HepG2 (cell line): ENCODE measurements around the gene AJUBA. TPM values are rescaled to one million over a fixed set of nuclear protein-coding genes. Genes with fewer than 3 reads are reported as not detected.

Source experiments
- KLF6 ChIP-seq: IDR thresholded peaks from 2 replicates; pipeline ENCODE4 v1.8.0; 2016; ENCODE audit warnings: missing biosample characterization, missing genetic modification reagents
- SMARCC2 ChIP-seq: fragments of 450-650 bp; IDR thresholded peaks from 2 replicates; pipeline ENCODE4 v1.6.1; 2017; ENCODE audit warnings: antibody characterized with exemption, mild to moderate bottlenecking
- SOX13 ChIP-seq, 3 experiments: fragments of 450-650 bp in 1 of 3; sonication (generic) in 1 of 3; formaldehyde crosslinking in 1 of 3; IDR thresholded peaks in 2 of 3; conservative IDR thresholded peaks in 1 of 3; 2 replicates each; pipeline versions ENCODE4 v1.5.0 to v1.6.1; 2016 to 2020; ENCODE audit warnings: antibody characterized with exemption in 1 of 3, mild to moderate bottlenecking in 1 of 3, missing compliant biosample characterization in 1 of 3, missing genetic modification reagents in 1 of 3, moderate library complexity in 1 of 3
- ZNF652 ChIP-seq: IDR thresholded peaks from 2 replicates; pipeline ENCODE4 v1.6.1; 2016; ENCODE audit warnings: low read depth, borderline replicate concordance
- polyA plus RNA-seq, 8 experiments: library from polyadenylated mRNA; depleted of rRNA in 3 of 8; stranded (reverse) in 7 of 8; unstranded in 1 of 8; fragments of >200 nt; fragmentation: Illumina TruSeq in 4 of 8; extraction: Trizol in 4 of 8; gene quantifications; 2 replicates each; pipeline versions ENCODE4 v1.2.1 to v1.2.3, GENCODE V29; 2011 to 2016; ENCODE audit warnings: low read depth in 4 of 8, missing spikeins in 1 of 8, mixed read lengths in 1 of 8; ENCODE audit not compliant: insufficient read depth in 1 of 8
- total RNA-seq, 5 experiments: library from RNA; depleted of rRNA; stranded (reverse); fragments of >200 nt; fragmentation: Illumina TruSeq; extraction: Trizol; gene quantifications; 2 replicates each; pipeline ENCODE4 v1.2.3, GENCODE V29; 2016; ENCODE audit warnings: low read depth in 1 of 5
- TF ChIP-seq, protein P1 (sequence below): IDR thresholded peaks from 2 replicates; pipeline ENCODE4 v1.6.1; 2016; ENCODE audit warnings: missing genetic modification reagents, missing compliant biosample characterization
- TF ChIP-seq, protein P2 (sequence below): sonication (generic); formaldehyde crosslinking; IDR thresholded peaks from 2 replicates; pipeline ENCODE4 v1.4.0; 2020; ENCODE audit warnings: low read depth, missing genetic modification reagents
- TF ChIP-seq, protein P3 (sequence below): sonication (generic); formaldehyde crosslinking; IDR thresholded peaks from 2 replicates; pipeline ENCODE4 v1.4.0; 2020; ENCODE audit warnings: missing genetic modification reagents
- TF ChIP-seq, protein P4 (sequence below): sonication (generic); formaldehyde crosslinking; IDR thresholded peaks from 2 replicates; pipeline ENCODE4 v1.5.0; 2020; ENCODE audit warnings: mild to moderate bottlenecking, missing genetic modification reagents
- TF ChIP-seq, protein P5 (sequence below): sonication (generic); formaldehyde crosslinking; IDR thresholded peaks from 2 replicates; pipeline ENCODE4 v1.5.0; 2020; ENCODE audit warnings: missing genetic modification reagents
- TF ChIP-seq, protein P6 (sequence below): sonication (generic); formaldehyde crosslinking; IDR thresholded peaks from 2 replicates; pipeline ENCODE4 v1.4.0; 2020; ENCODE audit warnings: missing genetic modification reagents, borderline replicate concordance
- TF ChIP-seq, protein P7 (sequence below), 2 experiments: sonication (generic) in 1 of 2; formaldehyde crosslinking in 1 of 2; IDR thresholded peaks; 2 replicates each; pipeline versions ENCODE4 v1.4.0 to v1.6.1; 2018 to 2020; ENCODE audit warnings: missing genetic modification reagents in 2 of 2, borderline replicate concordance in 1 of 2, low read depth in 1 of 2, mild to moderate bottlenecking in 1 of 2, missing biosample characterization in 1 of 2

The AJUBA gene
- total and polyA plus RNA-seq, 2 of the 13 experiments (the other 11 are each of a cell fraction or from before 2014, with no cell fraction given) = 157 to 241 TPM

DNA sequence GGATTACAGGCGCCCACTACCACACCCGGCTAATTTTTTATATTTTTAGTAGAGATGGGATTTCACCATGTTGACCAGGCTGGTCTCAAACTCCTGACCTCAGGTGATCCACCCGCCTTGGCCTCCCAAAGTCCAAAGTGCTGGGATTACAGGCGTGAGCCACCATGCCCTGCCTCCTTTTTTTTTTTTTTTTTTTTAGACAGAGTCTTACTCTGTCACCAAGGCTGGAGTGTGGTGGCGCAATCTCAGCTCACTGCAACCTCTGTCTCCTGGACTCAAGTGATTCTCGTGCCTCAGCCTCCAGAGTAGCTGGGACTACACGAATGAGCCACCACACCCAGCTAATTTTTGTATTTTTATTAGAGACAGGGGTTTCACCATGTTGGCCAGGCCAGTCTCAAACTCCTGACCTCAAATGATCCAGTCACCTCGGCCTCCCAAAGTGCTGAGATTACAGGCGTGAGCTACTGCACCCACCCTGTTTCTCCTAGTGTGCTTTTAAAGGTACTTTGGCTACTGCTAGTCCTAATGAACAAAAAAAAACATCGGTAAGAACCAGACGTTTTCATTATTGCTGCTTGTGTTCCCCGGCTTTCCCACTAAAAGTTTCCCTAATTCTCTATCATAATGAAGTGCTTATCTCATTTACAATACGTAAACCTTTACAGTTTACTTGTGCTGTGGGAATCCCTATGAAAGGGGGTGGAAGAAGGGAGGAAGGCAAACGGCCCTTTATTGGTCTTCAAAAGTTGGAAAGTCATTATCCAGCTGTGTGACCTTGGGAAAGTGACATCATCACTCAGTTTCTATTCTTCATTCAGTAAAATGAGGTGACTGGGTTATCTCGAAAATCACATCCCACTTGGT is 16.2 kb downstream of the AJUBA start (continued):
- TF ChIP-seq, protein P1, sequence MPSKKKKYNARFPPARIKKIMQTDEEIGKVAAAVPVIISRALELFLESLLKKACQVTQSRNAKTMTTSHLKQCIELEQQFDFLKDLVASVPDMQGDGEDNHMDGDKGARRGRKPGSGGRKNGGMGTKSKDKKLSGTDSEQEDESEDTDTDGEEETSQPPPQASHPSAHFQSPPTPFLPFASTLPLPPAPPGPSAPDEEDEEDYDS (CRISPR knock-in tag) = peak; percentile 31; the same call in 1 of the 2 replicates
- TF ChIP-seq, protein P2, sequence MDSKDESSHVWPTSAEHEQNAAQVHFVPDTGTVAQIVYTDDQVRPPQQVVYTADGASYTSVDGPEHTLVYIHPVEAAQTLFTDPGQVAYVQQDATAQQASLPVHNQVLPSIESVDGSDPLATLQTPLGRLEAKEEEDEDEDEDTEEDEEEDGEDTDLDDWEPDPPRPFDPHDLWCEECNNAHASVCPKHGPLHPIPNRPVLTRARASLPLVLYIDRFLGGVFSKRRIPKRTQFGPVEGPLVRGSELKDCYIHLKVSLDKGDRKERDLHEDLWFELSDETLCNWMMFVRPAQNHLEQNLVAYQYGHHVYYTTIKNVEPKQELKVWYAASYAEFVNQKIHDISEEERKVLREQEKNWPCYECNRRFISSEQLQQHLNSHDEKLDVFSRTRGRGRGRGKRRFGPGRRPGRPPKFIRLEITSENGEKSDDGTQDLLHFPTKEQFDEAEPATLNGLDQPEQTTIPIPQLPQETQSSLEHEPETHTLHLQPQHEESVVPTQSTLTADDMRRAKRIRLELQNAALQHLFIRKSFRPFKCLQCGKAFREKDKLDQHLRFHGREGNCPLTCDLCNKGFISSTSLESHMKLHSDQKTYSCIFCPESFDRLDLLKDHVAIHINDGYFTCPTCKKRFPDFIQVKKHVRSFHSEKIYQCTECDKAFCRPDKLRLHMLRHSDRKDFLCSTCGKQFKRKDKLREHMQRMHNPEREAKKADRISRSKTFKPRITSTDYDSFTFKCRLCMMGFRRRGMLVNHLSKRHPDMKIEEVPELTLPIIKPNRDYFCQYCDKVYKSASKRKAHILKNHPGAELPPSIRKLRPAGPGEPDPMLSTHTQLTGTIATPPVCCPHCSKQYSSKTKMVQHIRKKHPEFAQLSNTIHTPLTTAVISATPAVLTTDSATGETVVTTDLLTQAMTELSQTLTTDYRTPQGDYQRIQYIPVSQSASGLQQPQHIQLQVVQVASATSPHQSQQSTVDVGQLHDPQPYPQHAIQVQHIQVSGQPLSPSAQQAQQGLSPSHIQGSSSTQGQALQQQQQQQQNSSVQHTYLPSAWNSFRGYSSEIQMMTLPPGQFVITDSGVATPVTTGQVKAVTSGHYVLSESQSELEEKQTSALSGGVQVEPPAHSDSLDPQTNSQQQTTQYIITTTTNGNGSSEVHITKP = 0 out of 2 replicates have a peak, but pooled peaks have one; percentile 51
- TF ChIP-seq SOX13 (IDR thresholded peaks at IDR 0.05) (0 out of 2 replicates have a peak, but pooled peaks have one; percentile 6), SOX13 (CRISPR knock-in tag; conservative IDR thresholded peaks at IDR 0.05 in 1 of 2, IDR thresholded peaks at IDR 0.05 in 1 of 2) (peak; percentile 66 to 74; a peak in 3 of 4 replicates), SMARCC2 (0 out of 2 replicates have a peak, but pooled peaks have one; percentile 7), KLF6 (CRISPR knock-in tag) (peak; percentile 68; the same call in 1 of the 2 replicates), ZNF652 (CRISPR knock-in tag) (peak; percentile 18; the same call in 1 of the 2 replicates)
- TF ChIP-seq, protein P3, sequence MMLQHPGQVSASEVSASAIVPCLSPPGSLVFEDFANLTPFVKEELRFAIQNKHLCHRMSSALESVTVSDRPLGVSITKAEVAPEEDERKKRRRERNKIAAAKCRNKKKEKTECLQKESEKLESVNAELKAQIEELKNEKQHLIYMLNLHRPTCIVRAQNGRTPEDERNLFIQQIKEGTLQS (CRISPR knock-in tag) = peak; percentile 88
- TF ChIP-seq, protein P4, sequence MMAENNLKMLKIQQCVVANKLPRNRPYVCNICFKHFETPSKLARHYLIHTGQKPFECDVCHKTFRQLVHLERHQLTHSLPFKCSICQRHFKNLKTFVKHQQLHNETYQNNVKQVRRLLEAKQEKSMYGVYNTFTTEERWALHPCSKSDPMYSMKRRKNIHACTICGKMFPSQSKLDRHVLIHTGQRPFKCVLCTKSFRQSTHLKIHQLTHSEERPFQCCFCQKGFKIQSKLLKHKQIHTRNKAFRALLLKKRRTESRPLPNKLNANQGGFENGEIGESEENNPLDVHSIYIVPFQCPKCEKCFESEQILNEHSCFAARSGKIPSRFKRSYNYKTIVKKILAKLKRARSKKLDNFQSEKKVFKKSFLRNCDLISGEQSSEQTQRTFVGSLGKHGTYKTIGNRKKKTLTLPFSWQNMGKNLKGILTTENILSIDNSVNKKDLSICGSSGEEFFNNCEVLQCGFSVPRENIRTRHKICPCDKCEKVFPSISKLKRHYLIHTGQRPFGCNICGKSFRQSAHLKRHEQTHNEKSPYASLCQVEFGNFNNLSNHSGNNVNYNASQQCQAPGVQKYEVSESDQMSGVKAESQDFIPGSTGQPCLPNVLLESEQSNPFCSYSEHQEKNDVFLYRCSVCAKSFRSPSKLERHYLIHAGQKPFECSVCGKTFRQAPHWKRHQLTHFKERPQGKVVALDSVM (CRISPR knock-in tag) = peak; percentile 100
- TF ChIP-seq, protein P5, sequence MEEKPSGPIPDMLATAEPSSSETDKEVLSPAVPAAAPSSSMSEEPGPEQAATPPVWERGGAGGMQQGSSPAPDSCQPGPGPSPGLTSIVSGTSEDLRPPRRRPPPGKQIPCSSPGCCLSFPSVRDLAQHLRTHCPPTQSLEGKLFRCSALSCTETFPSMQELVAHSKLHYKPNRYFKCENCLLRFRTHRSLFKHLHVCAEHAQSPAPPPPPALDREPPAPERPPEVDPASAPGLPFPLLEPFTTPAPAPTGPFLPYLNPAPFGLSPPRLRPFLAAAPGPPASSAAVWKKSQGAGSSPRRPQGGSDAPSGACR (CRISPR knock-in tag) = peak; percentile 97
- TF ChIP-seq, protein P6, sequence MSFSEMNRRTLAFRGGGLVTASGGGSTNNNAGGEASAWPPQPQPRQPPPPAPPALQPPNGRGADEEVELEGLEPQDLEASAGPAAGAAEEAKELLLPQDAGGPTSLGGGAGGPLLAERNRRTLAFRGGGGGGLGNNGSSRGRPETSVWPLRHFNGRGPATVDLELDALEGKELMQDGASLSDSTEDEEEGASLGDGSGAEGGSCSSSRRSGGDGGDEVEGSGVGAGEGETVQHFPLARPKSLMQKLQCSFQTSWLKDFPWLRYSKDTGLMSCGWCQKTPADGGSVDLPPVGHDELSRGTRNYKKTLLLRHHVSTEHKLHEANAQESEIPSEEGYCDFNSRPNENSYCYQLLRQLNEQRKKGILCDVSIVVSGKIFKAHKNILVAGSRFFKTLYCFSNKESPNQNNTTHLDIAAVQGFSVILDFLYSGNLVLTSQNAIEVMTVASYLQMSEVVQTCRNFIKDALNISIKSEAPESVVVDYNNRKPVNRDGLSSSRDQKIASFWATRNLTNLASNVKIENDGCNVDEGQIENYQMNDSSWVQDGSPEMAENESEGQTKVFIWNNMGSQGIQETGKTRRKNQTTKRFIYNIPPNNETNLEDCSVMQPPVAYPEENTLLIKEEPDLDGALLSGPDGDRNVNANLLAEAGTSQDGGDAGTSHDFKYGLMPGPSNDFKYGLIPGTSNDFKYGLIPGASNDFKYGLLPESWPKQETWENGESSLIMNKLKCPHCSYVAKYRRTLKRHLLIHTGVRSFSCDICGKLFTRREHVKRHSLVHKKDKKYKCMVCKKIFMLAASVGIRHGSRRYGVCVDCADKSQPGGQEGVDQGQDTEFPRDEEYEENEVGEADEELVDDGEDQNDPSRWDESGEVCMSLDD (CRISPR knock-in tag) = 0 out of 2 replicates have a peak, but pooled peaks have one; percentile 38
- TF ChIP-seq, protein P7, sequence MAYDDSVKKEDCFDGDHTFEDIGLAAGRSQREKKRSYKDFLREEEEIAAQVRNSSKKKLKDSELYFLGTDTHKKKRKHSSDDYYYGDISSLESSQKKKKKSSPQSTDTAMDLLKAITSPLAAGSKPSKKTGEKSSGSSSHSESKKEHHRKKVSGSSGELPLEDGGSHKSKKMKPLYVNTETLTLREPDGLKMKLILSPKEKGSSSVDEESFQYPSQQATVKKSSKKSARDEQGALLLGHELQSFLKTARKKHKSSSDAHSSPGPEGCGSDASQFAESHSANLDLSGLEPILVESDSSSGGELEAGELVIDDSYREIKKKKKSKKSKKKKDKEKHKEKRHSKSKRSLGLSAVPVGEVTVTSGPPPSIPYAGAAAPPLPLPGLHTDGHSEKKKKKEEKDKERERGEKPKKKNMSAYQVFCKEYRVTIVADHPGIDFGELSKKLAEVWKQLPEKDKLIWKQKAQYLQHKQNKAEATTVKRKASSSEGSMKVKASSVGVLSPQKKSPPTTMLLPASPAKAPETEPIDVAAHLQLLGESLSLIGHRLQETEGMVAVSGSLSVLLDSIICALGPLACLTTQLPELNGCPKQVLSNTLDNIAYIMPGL (CRISPR knock-in tag; IDR thresholded peaks at IDR 0.05; ENCODE audit: borderline replicate concordance in 1 of 2, low read depth in 1 of 2) = peak in 1 of 2 experiments; percentile 21; a peak in 1 of 4 replicates
